ENCODE results near the gene MYPN. TPM values are rescaled to one million over a fixed set of nuclear protein-coding genes. Genes with fewer than 3 reads are reported as not detected.

Gene MYPN
- total RNA-seq, 2 donors from 2014 or later, result not detected

DNA sequence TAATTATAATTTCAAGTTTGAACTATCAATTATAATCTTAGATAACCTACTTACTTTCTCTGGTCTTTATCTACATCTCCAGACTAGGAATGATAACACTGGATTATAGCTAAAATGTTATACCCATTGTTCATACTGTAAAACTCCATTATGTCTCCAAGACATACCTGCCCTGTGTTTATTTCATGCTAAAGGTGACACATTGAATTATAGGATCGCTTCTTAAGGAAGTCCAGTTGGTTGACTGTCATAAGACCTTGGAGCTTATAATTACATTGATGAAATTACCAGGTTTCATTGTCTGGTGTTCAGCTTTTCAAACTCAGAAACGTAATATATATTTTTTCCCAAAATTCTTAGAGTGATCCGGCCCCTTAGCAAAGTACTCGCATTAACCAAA, 18.7 kb upstream of the MYPN start:
- Histone ChIP-seq H3K36me3 (ENCODE audit: control insufficient read depth, insufficient read depth, low read length) (no peaks in the 10 kb centered on the region), H3K4me3 (ENCODE audit: low read length) (no peak overlapping the region), H3K9ac (ENCODE audit: extremely low read depth, low read length, poor library complexity, severe bottlenecking) (no peak overlapping the region), H3K9me3 (ENCODE audit: control insufficient read depth, low read length) (no peaks in the 10 kb centered on the region), H3K27me3 (ENCODE audit: control insufficient read depth, insufficient read depth, low read length, poor library complexity, severe bottlenecking) (no peaks in the 10 kb centered on the region), H3K4me1 (ENCODE audit: control insufficient read depth, insufficient read depth, low read length) (no peaks in the 10 kb centered on the region), H3K27ac (ENCODE audit: low read depth, low read length) (no peak overlapping the region)
- Mint-ChIP-seq H3K27me3 (ENCODE audit: insufficient read depth) (no peaks in the 10 kb centered on the region), H3K9me3 (peaks cover 2% of the 10 kb centered on the region), H3K27ac (no peak overlapping the region), H3K36me3 (ENCODE audit: low read depth) (no peaks in the 10 kb centered on the region), H3K4me1 (peaks cover 13% of the 10 kb centered on the region), H3K4me3 (no peak overlapping the region)
- no peak for DNase-seq
- TF ChIP-seq, protein P1, sequence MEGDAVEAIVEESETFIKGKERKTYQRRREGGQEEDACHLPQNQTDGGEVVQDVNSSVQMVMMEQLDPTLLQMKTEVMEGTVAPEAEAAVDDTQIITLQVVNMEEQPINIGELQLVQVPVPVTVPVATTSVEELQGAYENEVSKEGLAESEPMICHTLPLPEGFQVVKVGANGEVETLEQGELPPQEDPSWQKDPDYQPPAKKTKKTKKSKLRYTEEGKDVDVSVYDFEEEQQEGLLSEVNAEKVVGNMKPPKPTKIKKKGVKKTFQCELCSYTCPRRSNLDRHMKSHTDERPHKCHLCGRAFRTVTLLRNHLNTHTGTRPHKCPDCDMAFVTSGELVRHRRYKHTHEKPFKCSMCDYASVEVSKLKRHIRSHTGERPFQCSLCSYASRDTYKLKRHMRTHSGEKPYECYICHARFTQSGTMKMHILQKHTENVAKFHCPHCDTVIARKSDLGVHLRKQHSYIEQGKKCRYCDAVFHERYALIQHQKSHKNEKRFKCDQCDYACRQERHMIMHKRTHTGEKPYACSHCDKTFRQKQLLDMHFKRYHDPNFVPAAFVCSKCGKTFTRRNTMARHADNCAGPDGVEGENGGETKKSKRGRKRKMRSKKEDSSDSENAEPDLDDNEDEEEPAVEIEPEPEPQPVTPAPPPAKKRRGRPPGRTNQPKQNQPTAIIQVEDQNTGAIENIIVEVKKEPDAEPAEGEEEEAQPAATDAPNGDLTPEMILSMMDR (conservative IDR thresholded peaks at IDR 0.05), result no peak
- 96 to 97% methylated on average over 4 of the region's 4 CpGs for WGBS, 2 experiments (ENCODE audit: insufficient coverage in 1 of 2, insufficient read length in 1 of 2)

DNA sequence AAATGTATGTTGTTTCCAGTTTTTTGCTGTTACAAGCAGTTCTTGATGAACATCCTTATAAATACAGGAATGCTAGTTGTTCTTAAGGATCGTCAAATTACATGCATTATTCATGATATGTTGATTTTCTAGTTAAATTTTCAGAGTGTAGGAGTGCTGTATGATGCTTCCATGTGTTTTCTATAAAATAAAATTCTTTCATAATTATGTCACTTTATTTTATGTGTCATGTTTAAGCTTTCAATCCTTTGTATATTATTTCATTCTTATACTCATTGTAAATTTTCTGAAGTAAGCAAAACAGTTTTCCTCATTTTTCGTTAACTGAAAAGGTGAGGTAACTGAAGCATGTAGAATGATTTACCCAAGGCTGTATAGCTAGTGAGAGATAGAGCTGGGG, 16.8 kb upstream of the MYPN start:
- H3K27ac Mint-ChIP-seq, result no peak overlapping the region
- H3K4me3 Mint-ChIP-seq, result no peak overlapping the region
- Histone ChIP-seq H3K4me1 (ENCODE audit: control insufficient read depth, insufficient read depth, low read length) (no peaks in the 10 kb centered on the region), H3K9me3 (ENCODE audit: control insufficient read depth, low read length) (no peaks in the 10 kb centered on the region), H3K36me3 (ENCODE audit: control insufficient read depth, insufficient read depth, low read length) (no peaks in the 10 kb centered on the region), H3K4me3 (ENCODE audit: low read length) (no peak overlapping the region), H3K27me3 (ENCODE audit: control insufficient read depth, insufficient read depth, low read length, poor library complexity, severe bottlenecking) (no peaks in the 10 kb centered on the region), H3K27ac (ENCODE audit: low read depth, low read length) (no peak overlapping the region), H3K9ac (ENCODE audit: extremely low read depth, low read length, poor library complexity, severe bottlenecking) (no peak overlapping the region)
- no peaks in the 10 kb centered on the region for H3K27me3 Mint-ChIP-seq (ENCODE audit: insufficient read depth)
- H3K4me1 Mint-ChIP-seq, result peaks cover 7% of the 10 kb centered on the region
- TF ChIP-seq, protein P1 (conservative IDR thresholded peaks at IDR 0.05), result no peak
- H3K36me3 Mint-ChIP-seq (ENCODE audit: low read depth), result no peaks in the 10 kb centered on the region
- WGBS, 2 experiments (ENCODE audit: insufficient coverage in 1 of 2, insufficient read length in 1 of 2), result 94% methylated on average over 2 of the region's 2 CpGs; no CpG with 5 or more reads in 1 of the 2 experiments
- no peak for DNase-seq
- H3K9me3 Mint-ChIP-seq, result peaks cover 2% of the 10 kb centered on the region

DNA sequence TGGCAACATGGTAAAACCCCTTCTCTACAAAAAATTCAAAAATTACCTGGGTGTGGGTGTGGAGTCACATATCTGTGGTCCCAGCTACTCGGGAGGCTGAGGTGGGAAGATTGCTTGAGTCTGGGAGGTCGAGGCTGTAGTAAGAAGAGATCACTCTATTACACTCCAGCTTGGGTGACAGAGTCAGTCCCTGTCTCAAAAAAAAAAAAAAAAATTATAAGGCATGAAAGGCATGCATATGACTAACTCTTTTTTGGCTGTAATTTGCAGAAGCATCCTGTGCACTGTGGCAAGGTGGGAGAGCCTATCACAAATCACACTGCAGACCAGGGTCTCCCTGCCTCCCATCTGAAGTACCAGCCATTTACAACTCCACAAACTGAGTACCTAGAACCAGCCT, 14.1 kb upstream of the MYPN start:
- Mint-ChIP-seq H3K4me3 (no peak overlapping the region), H3K4me1 (no peaks in the 10 kb centered on the region), H3K36me3 (ENCODE audit: low read depth) (no peaks in the 10 kb centered on the region), H3K9me3 (peaks cover 2% of the 10 kb centered on the region), H3K27me3 (ENCODE audit: insufficient read depth) (no peaks in the 10 kb centered on the region), H3K27ac (no peak overlapping the region)
- Histone ChIP-seq H3K36me3 (ENCODE audit: control insufficient read depth, insufficient read depth, low read length) (no peaks in the 10 kb centered on the region), H3K27me3 (ENCODE audit: control insufficient read depth, insufficient read depth, low read length, poor library complexity, severe bottlenecking) (no peaks in the 10 kb centered on the region), H3K9me3 (ENCODE audit: control insufficient read depth, low read length) (no peaks in the 10 kb centered on the region), H3K27ac (ENCODE audit: low read depth, low read length) (no peak overlapping the region), H3K4me3 (ENCODE audit: low read length) (no peak overlapping the region), H3K9ac (ENCODE audit: extremely low read depth, low read length, poor library complexity, severe bottlenecking) (no peak overlapping the region), H3K4me1 (ENCODE audit: control insufficient read depth, insufficient read depth, low read length) (no peaks in the 10 kb centered on the region)
- TF ChIP-seq, protein P1 (conservative IDR thresholded peaks at IDR 0.05), result no peak
- 96% methylated on average over 2 of the region's 2 CpGs; no CpG with 5 or more reads in 1 of the 2 experiments for WGBS, 2 experiments (ENCODE audit: insufficient coverage in 1 of 2, insufficient read length in 1 of 2)
- no peak for DNase-seq
